Measurements from ENCODE around the gene MCTS1. TPM values are rescaled to one million over a fixed set of nuclear protein-coding genes. Genes with fewer than 3 reads are reported as not detected.

The MCTS1 gene
- total RNA-seq, 1 donor from 2014 or later: 28.4 TPM

GRCh38 chrX:120561634-120562568 lies 42.0 kb upstream of the MCTS1 start:
- H3K4me3 ChIP-seq: peak overlapping the region; percentile 59
- DNase-seq (no peak), ATAC-seq (no peak)
- no peaks in the 10 kb centered on the region for H3K4me1 ChIP-seq
- TF ChIP-seq CTCF (IDR thresholded peaks at IDR 0.05): no peak
- H3K27me3 ChIP-seq: no peaks in the 10 kb centered on the region
- no peaks in the 10 kb centered on the region for H3K9me3 ChIP-seq
- H3K36me3 ChIP-seq: no peaks in the 10 kb centered on the region
- intact Hi-C loops (cut with DNase I): no loop called here
- H3K27ac ChIP-seq: peak overlapping the region; percentile 96

GRCh38 chrX:120562569-120562926 lies 41.4 kb upstream of the MCTS1 start:
- Histone ChIP-seq H3K4me1 (no peaks in the 10 kb centered on the region), H3K36me3 (no peaks in the 10 kb centered on the region), H3K27me3 (no peaks in the 10 kb centered on the region), H3K27ac (peak overlapping the region; percentile 96), H3K4me3 (no peak overlapping the region), H3K9me3 (no peaks in the 10 kb centered on the region)
- DNase-seq: no peak
- intact Hi-C loops (cut with DNase I): no loop called here
- TF ChIP-seq CTCF (IDR thresholded peaks at IDR 0.05): no peak
- no peak for ATAC-seq

GRCh38 chrX:120564925-120565324 lies 39.0 kb upstream of the MCTS1 start:
- intact Hi-C loops (cut with DNase I): no loop called here
- H3K27me3 ChIP-seq: no peaks in the 10 kb centered on the region
- no peak for TF ChIP-seq CTCF (IDR thresholded peaks at IDR 0.05)
- DNase-seq: no peak
- no peak overlapping the region for H3K4me3 ChIP-seq
- no peak overlapping the region for H3K27ac ChIP-seq
- ATAC-seq: no peak
- H3K9me3 ChIP-seq: no peaks in the 10 kb centered on the region
- H3K36me3 ChIP-seq: no peaks in the 10 kb centered on the region
- no peaks in the 10 kb centered on the region for H3K4me1 ChIP-seq

GRCh38 chrX:120566817-120567216 lies 37.1 kb upstream of the MCTS1 start:
- no peak for TF ChIP-seq CTCF (IDR thresholded peaks at IDR 0.05)
- Histone ChIP-seq H3K9me3 (no peaks in the 10 kb centered on the region), H3K27ac (no peak overlapping the region), H3K4me3 (no peak overlapping the region), H3K4me1 (no peaks in the 10 kb centered on the region), H3K36me3 (no peaks in the 10 kb centered on the region), H3K27me3 (no peaks in the 10 kb centered on the region)
- intact Hi-C loops (cut with DNase I): no loop called here
- no peak for ATAC-seq
- no peak for DNase-seq

- intact Hi-C loops (cut with DNase I): no loop called here
- no peak overlapping the region for H3K27ac ChIP-seq
- H3K4me3 ChIP-seq: no peak overlapping the region
- no peaks in the 10 kb centered on the region for H3K9me3 ChIP-seq
- DNase-seq (no peak), ATAC-seq (no peak)
- no peaks in the 10 kb centered on the region for H3K36me3 ChIP-seq
- no peak for TF ChIP-seq CTCF (IDR thresholded peaks at IDR 0.05)
- no peaks in the 10 kb centered on the region for H3K4me1 ChIP-seq
- no peaks in the 10 kb centered on the region for H3K27me3 ChIP-seq
These were observed 35.9 kb upstream of the MCTS1 start for GRCh38 chrX:120568035-120568434.

Measured in upper lobe of right lung (tissue), 1 donor.